GM23338 (cell line): ENCODE results near the gene PTGFR.

Experiments used
- CREB1 ChIP-seq: fragments of 250-450 bp; sonication (Bioruptor Pico); IDR thresholded peaks from 2 replicates; pipeline ENCODE4 v1.5.0; 2020; ENCODE audit warnings: low read depth, mild to moderate bottlenecking, moderate library complexity
- ETS1 ChIP-seq: IDR thresholded peaks from 2 replicates; pipeline ENCODE4 v1.6.1; 2016; ENCODE audit warnings: antibody characterized with exemption
- EZH2 ChIP-seq: fragments of 200-600 bp; sonication (generic); IDR thresholded peaks from one replicate; pipeline ENCODE4 v1.8.0; 2017; ENCODE audit warnings: antibody characterized with exemption, mild to moderate bottlenecking, low read depth; ENCODE audit not compliant: unreplicated experiment
- EZH2phosphoT487 ChIP-seq: fragments of 200-600 bp; sonication (generic); IDR thresholded peaks from one replicate; pipeline ENCODE4 v1.8.1; 2018; ENCODE audit warnings: antibody characterized with exemption; ENCODE audit not compliant: unreplicated experiment
- JUNB ChIP-seq: IDR thresholded peaks from one replicate; pipeline ENCODE4 v1.6.1; 2016; ENCODE audit warnings: antibody characterized with exemption; ENCODE audit not compliant: unreplicated experiment
- NANOG ChIP-seq: IDR thresholded peaks from 2 replicates; pipeline ENCODE4 v1.6.1; 2016; ENCODE audit warnings: antibody characterized with exemption, borderline replicate concordance
- POLR2AphosphoS5 ChIP-seq: IDR thresholded peaks from 2 replicates; pipeline ENCODE4 v1.6.1; 2016; ENCODE audit warnings: antibody characterized with exemption, low read depth
- STAT1 ChIP-seq: IDR thresholded peaks from one replicate; pipeline ENCODE4 v1.6.1; 2016; ENCODE audit warnings: antibody characterized with exemption; ENCODE audit not compliant: unreplicated experiment
- ZNF114 ChIP-seq: fragments of 250-450 bp; sonication (Bioruptor Pico); IDR thresholded peaks from 2 replicates; pipeline ENCODE4 v1.5.0; 2020; ENCODE audit warnings: mild to moderate bottlenecking, moderate library complexity
- ZNF331 ChIP-seq: fragments of 250-450 bp; sonication (Bioruptor Pico); IDR thresholded peaks from 2 replicates; pipeline ENCODE4 v1.5.0; 2020; ENCODE audit warnings: low read depth, mild to moderate bottlenecking, moderate library complexity
- TF ChIP-seq, protein P1 (sequence below), 2 experiments: fragments of 200-600 bp in 1 of 2; sonication (generic) in 1 of 2; conservative IDR thresholded peaks; 2 replicates each; pipeline versions ENCODE4 v1.5.1 to v1.6.1; 2016 to 2017; ENCODE audit warnings: antibody characterized with exemption in 2 of 2, low read depth in 2 of 2, mild to moderate bottlenecking in 2 of 2, moderate library complexity in 1 of 2
- TF ChIP-seq, protein P2 (sequence below): IDR thresholded peaks from one replicate; pipeline ENCODE4 v1.6.1; 2018; ENCODE audit warnings: antibody characterized with exemption; ENCODE audit not compliant: unreplicated experiment
- TF ChIP-seq, protein P3 (sequence below): fragments of 250-450 bp; sonication (Bioruptor Pico); IDR thresholded peaks from 2 replicates; pipeline ENCODE4 v1.5.0; 2020; ENCODE audit warnings: mild to moderate bottlenecking, moderate library complexity

DNA sequence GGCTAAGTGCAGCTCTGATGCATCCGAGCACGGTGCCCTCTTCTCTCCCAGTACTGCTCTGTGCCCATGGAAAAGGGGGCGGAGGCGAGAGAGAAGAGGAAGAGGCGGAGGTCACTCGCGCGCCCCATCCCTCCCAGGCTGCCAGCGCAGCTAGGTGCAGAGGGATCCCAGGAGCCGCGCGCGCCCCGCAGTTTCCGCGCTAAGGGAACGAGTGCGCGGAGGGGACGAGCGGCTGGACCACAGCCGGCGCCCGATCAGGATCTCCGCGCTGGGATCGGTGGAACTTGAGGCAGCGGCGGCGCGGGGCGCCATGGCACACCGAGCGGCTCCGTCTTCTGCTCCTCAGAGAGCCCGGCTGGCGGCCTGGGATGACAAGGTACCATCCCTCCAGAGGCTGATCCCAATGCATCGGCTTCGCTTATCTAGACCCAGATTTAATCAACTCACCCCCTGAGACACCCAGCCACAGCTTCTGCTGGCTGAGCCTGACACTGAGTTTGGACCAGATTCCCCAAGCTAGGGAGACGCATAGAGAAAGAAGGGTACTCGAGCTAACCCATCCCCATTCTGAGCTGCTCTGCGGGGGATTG lies at the start of gene PTGFR:
- no peak for TF ChIP-seq JUNB
- no peak for TF ChIP-seq EZH2phosphoT487
- TF ChIP-seq POLR2AphosphoS5: no peak
- no peak for TF ChIP-seq EZH2
- TF ChIP-seq, protein P1, sequence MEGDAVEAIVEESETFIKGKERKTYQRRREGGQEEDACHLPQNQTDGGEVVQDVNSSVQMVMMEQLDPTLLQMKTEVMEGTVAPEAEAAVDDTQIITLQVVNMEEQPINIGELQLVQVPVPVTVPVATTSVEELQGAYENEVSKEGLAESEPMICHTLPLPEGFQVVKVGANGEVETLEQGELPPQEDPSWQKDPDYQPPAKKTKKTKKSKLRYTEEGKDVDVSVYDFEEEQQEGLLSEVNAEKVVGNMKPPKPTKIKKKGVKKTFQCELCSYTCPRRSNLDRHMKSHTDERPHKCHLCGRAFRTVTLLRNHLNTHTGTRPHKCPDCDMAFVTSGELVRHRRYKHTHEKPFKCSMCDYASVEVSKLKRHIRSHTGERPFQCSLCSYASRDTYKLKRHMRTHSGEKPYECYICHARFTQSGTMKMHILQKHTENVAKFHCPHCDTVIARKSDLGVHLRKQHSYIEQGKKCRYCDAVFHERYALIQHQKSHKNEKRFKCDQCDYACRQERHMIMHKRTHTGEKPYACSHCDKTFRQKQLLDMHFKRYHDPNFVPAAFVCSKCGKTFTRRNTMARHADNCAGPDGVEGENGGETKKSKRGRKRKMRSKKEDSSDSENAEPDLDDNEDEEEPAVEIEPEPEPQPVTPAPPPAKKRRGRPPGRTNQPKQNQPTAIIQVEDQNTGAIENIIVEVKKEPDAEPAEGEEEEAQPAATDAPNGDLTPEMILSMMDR (conservative IDR thresholded peaks at IDR 0.05; ENCODE audit: low read depth in 2 of 2): no peak
- TF ChIP-seq, protein P2, sequence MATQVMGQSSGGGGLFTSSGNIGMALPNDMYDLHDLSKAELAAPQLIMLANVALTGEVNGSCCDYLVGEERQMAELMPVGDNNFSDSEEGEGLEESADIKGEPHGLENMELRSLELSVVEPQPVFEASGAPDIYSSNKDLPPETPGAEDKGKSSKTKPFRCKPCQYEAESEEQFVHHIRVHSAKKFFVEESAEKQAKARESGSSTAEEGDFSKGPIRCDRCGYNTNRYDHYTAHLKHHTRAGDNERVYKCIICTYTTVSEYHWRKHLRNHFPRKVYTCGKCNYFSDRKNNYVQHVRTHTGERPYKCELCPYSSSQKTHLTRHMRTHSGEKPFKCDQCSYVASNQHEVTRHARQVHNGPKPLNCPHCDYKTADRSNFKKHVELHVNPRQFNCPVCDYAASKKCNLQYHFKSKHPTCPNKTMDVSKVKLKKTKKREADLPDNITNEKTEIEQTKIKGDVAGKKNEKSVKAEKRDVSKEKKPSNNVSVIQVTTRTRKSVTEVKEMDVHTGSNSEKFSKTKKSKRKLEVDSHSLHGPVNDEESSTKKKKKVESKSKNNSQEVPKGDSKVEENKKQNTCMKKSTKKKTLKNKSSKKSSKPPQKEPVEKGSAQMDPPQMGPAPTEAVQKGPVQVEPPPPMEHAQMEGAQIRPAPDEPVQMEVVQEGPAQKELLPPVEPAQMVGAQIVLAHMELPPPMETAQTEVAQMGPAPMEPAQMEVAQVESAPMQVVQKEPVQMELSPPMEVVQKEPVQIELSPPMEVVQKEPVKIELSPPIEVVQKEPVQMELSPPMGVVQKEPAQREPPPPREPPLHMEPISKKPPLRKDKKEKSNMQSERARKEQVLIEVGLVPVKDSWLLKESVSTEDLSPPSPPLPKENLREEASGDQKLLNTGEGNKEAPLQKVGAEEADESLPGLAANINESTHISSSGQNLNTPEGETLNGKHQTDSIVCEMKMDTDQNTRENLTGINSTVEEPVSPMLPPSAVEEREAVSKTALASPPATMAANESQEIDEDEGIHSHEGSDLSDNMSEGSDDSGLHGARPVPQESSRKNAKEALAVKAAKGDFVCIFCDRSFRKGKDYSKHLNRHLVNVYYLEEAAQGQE: no peak
- no peak for TF ChIP-seq ZNF331 (CRISPR knock-in tag)
- no peak for TF ChIP-seq CREB1
- no peak for TF ChIP-seq STAT1
- no peak for TF ChIP-seq ETS1
- TF ChIP-seq NANOG: no peak
- no peak for TF ChIP-seq ZNF114 (CRISPR knock-in tag)
- TF ChIP-seq, protein P3, sequence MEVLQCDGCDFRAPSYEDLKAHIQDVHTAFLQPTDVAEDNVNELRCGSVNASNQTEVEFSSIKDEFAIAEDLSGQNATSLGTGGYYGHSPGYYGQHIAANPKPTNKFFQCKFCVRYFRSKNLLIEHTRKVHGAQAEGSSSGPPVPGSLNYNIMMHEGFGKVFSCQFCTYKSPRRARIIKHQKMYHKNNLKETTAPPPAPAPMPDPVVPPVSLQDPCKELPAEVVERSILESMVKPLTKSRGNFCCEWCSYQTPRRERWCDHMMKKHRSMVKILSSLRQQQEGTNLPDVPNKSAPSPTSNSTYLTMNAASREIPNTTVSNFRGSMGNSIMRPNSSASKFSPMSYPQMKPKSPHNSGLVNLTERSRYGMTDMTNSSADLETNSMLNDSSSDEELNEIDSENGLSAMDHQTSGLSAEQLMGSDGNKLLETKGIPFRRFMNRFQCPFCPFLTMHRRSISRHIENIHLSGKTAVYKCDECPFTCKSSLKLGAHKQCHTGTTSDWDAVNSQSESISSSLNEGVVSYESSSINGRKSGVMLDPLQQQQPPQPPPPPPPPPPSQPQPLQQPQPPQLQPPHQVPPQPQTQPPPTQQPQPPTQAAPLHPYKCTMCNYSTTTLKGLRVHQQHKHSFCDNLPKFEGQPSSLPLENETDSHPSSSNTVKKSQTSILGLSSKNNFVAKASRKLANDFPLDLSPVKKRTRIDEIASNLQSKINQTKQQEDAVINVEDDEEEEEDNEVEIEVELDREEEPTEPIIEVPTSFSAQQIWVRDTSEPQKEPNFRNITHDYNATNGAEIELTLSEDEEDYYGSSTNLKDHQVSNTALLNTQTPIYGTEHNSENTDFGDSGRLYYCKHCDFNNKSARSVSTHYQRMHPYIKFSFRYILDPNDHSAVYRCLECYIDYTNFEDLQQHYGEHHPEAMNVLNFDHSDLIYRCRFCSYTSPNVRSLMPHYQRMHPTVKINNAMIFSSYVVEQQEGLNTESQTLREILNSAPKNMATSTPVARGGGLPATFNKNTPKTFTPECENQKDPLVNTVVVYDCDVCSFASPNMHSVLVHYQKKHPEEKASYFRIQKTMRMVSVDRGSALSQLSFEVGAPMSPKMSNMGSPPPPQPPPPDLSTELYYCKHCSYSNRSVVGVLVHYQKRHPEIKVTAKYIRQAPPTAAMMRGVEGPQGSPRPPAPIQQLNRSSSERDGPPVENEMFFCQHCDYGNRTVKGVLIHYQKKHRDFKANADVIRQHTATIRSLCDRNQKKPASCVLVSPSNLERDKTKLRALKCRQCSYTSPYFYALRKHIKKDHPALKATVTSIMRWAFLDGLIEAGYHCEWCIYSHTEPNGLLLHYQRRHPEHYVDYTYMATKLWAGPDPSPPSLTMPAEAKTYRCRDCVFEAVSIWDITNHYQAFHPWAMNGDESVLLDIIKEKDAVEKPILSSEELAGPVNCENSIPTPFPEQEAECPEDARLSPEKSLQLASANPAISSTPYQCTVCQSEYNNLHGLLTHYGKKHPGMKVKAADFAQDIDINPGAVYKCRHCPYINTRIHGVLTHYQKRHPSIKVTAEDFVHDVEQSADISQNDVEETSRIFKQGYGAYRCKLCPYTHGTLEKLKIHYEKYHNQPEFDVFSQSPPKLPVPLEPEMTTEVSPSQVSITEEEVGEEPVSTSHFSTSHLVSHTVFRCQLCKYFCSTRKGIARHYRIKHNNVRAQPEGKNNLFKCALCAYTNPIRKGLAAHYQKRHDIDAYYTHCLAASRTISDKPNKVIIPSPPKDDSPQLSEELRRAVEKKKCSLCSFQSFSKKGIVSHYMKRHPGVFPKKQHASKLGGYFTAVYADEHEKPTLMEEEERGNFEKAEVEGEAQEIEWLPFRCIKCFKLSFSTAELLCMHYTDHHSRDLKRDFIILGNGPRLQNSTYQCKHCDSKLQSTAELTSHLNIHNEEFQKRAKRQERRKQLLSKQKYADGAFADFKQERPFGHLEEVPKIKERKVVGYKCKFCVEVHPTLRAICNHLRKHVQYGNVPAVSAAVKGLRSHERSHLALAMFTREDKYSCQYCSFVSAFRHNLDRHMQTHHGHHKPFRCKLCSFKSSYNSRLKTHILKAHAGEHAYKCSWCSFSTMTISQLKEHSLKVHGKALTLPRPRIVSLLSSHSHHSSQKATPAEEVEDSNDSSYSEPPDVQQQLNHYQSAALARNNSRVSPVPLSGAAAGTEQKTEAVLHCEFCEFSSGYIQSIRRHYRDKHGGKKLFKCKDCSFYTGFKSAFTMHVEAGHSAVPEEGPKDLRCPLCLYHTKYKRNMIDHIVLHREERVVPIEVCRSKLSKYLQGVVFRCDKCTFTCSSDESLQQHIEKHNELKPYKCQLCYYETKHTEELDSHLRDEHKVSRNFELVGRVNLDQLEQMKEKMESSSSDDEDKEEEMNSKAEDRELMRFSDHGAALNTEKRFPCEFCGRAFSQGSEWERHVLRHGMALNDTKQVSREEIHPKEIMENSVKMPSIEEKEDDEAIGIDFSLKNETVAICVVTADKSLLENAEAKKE (CRISPR knock-in tag): no peak
